Activated naive CD4-positive, alpha-beta T cell treated with anti-CD3 and anti-CD28 coated beads, Interleukin-2, amount 50 U/mL, for 24 hours (primary cell): ENCODE measurements around the gene ORC1.

ENCODE experiments used
- H3K27ac Mint-ChIP-seq: one replicate; pipeline ENCODE4 v1.8.0; 2021; ENCODE audit warnings: mild to moderate bottlenecking, mixed read lengths
- H3K27me3 Mint-ChIP-seq: one replicate; pipeline ENCODE4 v1.8.0; 2021; ENCODE audit warnings: mixed read lengths
- H3K36me3 Mint-ChIP-seq: one replicate; pipeline ENCODE4 v1.8.0; 2021; ENCODE audit warnings: mixed read lengths
- H3K4me1 Mint-ChIP-seq: one replicate; pipeline ENCODE4 v1.8.0; 2021; ENCODE audit warnings: mixed read lengths
- H3K4me3 Mint-ChIP-seq: one replicate; pipeline ENCODE4 v1.8.0; 2021; ENCODE audit warnings: mild to moderate bottlenecking, mixed read lengths
- H3K9me3 Mint-ChIP-seq: one replicate; pipeline ENCODE4 v1.8.0; 2021; ENCODE audit warnings: mixed read lengths

The ORC1 gene

GRCh38 chr1:52334906-52335528 lies 69.2 kb downstream of the ORC1 start:
- no peaks in the 10 kb centered on the region for H3K27me3 Mint-ChIP-seq
- peaks cover 6% of the 10 kb centered on the region for H3K36me3 Mint-ChIP-seq
- H3K27ac Mint-ChIP-seq = no peak overlapping the region
- no peaks in the 10 kb centered on the region for H3K4me1 Mint-ChIP-seq
- H3K4me3 Mint-ChIP-seq = no peak overlapping the region
- no peaks in the 10 kb centered on the region for H3K9me3 Mint-ChIP-seq

- H3K9me3 Mint-ChIP-seq = no peaks in the 10 kb centered on the region
Measured at GRCh38 chr1:52332411-52332810, 71.8 kb downstream of the ORC1 start.

GRCh38 chr1:52328615-52329014 lies 75.6 kb downstream of the ORC1 start:
- H3K9me3 Mint-ChIP-seq = no peaks in the 10 kb centered on the region
- no peak overlapping the region for H3K4me3 Mint-ChIP-seq
- no peaks in the 10 kb centered on the region for H3K36me3 Mint-ChIP-seq
- no peaks in the 10 kb centered on the region for H3K27me3 Mint-ChIP-seq
- H3K4me1 Mint-ChIP-seq = no peaks in the 10 kb centered on the region
- no peak overlapping the region for H3K27ac Mint-ChIP-seq

More at GRCh38 chr1:52332411-52332810, 71.8 kb downstream of the ORC1 start:
- H3K27me3 Mint-ChIP-seq = no peaks in the 10 kb centered on the region
- no peaks in the 10 kb centered on the region for H3K4me1 Mint-ChIP-seq
- H3K27ac Mint-ChIP-seq = no peak overlapping the region
- peaks cover 4% of the 10 kb centered on the region for H3K36me3 Mint-ChIP-seq
- H3K4me3 Mint-ChIP-seq = no peak overlapping the region

- Mint-ChIP-seq H3K4me3 (no peak overlapping the region), H3K27me3 (no peaks in the 10 kb centered on the region), H3K9me3 (no peaks in the 10 kb centered on the region), H3K27ac (no peak overlapping the region), H3K36me3 (no peaks in the 10 kb centered on the region), H3K4me1 (no peaks in the 10 kb centered on the region)
Measured at GRCh38 chr1:52325786-52326185, 78.4 kb downstream of the ORC1 start.

GRCh38 chr1:52323731-52324130 lies 80.5 kb downstream of the ORC1 start:
- H3K27me3 Mint-ChIP-seq = no peaks in the 10 kb centered on the region
- H3K4me3 Mint-ChIP-seq = no peak overlapping the region
- no peaks in the 10 kb centered on the region for H3K9me3 Mint-ChIP-seq

More at GRCh38 chr1:52323731-52324130, 80.5 kb downstream of the ORC1 start:
- no peaks in the 10 kb centered on the region for H3K4me1 Mint-ChIP-seq
- no peaks in the 10 kb centered on the region for H3K36me3 Mint-ChIP-seq
- no peak overlapping the region for H3K27ac Mint-ChIP-seq
